ENCODE results near the gene POTEG. TPM values are rescaled to one million over a fixed set of nuclear protein-coding genes. Genes with fewer than 3 reads are reported as not detected.
A peak's percentile ranks its signal among the peaks of the same experiment; 100 is the strongest.
"Not testable (repeated sequence)": the region's sequence is repeated elsewhere in the genome, so short reads cannot be mapped to it uniquely, and the experiment has no call there.

Gene POTEG
- total and polyA plus RNA-seq, 12 donors: not detected

DNA sequence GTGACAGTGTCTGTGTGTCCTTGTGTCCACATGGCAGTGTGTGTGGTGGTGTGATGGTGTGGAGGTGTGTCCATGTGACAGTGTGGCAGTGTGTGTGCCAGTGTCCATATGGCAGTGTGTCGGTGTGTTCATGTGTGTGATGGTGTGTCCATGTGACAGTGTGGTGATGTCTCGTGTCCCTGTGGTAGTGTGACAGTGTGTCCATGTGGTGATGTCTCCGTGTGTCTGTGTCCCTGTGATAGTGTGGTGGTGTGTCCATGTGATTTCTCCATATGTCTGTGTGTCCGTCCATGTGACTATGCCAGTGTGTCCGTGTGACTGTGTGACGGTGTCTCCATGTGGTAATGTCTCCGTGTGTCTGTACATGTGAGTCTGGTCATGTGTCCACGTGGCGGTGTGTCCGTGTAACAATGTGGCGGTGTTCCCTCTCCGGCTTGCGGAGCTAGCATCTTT is 59.7 kb downstream of the POTEG start:
- not testable (repeated sequence) for DNase-seq
- 83 to 93% (median 84%) methylated on average over 3 to 13 of the region's 13 CpGs; no CpG with 5 or more reads in 1 of the 4 donors for WGBS, 4 donors

DNA sequence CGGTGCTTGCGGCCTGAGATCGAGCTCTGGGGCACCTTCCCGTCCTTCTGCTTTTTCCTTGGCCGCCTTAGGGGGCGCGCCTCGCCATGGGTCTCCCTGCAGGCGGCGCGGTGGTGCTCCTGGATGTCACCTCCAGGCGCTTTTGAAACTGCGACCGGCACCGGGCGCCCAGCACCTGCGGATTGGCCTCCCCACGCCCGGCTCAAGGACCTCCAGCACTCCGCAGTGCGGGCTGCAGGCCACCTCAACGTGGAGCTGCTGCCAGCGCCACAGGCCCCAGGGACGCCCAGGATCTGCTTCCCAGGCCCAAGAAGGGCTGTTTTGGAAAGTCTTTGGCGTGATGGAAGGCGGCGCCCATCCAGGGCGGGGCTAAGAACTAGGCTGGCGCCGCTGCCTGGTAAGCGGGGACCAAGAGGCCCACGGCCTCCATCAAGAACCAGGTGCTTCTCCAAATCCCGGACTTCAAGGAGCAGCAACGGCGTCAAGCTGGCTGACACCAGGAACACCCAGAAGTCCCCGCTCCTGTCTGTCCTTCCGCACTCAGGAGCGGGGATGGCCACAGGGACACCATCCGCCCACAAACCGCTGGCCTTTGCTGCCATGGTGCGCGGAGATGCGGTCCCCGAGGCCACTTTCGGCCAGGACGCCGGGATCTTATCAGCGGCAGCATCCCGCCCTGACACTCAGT is 61.2 kb downstream of the POTEG start:
- WGBS, 4 donors: 60 to 78% (median 68%) methylated on average over 16 to 49 of the region's 49 CpGs
- H3K27me3 ChIP-seq; H3K4me3 ChIP-seq; H3K36me3 ChIP-seq (replicated peaks in 1 of 2); DNase-seq; H3K4me1 ChIP-seq (replicated peaks in 1 of 2); H3K27ac ChIP-seq; intact Hi-C loops (cut with DNase I); H3K9me3 ChIP-seq (replicated peaks in 1 of 3): not testable (repeated sequence)

More for the DNA sequence above, 59.7 kb downstream of the POTEG start:
- H3K9me3 ChIP-seq (replicated peaks in 1 of 3); H3K4me1 ChIP-seq (replicated peaks in 1 of 2); H3K36me3 ChIP-seq (replicated peaks in 1 of 2); intact Hi-C loops (cut with DNase I); H3K27ac ChIP-seq; H3K4me3 ChIP-seq; H3K27me3 ChIP-seq: not testable (repeated sequence)

GRCh38 chr14:19371767-19372166 is 62.4 kb downstream of the POTEG start:
- intact Hi-C loops (cut with DNase I); H3K4me3 ChIP-seq; DNase-seq; H3K27me3 ChIP-seq; H3K27ac ChIP-seq; H3K9me3 ChIP-seq (replicated peaks in 1 of 3); H3K4me1 ChIP-seq (replicated peaks in 1 of 2); H3K36me3 ChIP-seq (replicated peaks in 1 of 2): not testable (repeated sequence)
- 76 to 80% (median 79%) methylated on average over 9 to 10 of the region's 16 CpGs; no CpG with 5 or more reads in 1 of the 4 donors for WGBS, 4 donors

- 92 to 100% (median 96%) methylated on average over 4 to 7 of the region's 16 CpGs; no CpG with 5 or more reads in 1 of the 4 donors for WGBS, 4 donors
- H3K9me3 ChIP-seq (replicated peaks in 1 of 3); H3K36me3 ChIP-seq (replicated peaks in 1 of 2); intact Hi-C loops (cut with DNase I); H3K4me1 ChIP-seq (replicated peaks in 1 of 2); H3K27ac ChIP-seq; H3K27me3 ChIP-seq; H3K4me3 ChIP-seq; DNase-seq: not testable (repeated sequence)
These were observed 71.3 kb downstream of the POTEG start for GRCh38 chr14:19362803-19363202.

DNA sequence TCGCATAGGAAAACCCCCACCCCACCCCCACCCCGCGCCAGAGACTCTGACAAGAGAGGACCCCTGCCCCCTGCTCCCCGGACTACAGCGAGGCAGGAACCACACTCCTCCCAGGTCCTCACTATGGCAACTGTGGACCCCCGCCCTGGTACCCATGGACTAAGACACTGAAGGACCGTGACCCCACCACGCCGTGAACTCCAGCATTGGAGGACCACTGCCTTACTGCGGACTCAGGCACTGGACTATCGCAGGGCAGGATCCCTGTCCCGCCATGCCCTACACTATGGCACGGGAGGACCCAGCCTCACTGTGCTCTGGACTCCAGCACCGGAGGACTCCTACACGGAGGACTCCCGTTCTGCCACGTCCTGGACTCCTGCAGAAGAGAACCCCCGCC is 71.8 kb downstream of the POTEG start:
- H3K27me3 ChIP-seq; H3K4me3 ChIP-seq; H3K27ac ChIP-seq; H3K9me3 ChIP-seq (replicated peaks in 1 of 3); H3K36me3 ChIP-seq (replicated peaks in 1 of 2); H3K4me1 ChIP-seq (replicated peaks in 1 of 2); intact Hi-C loops (cut with DNase I): not testable (repeated sequence)
- DNase-seq: peak in 1 of 7 donors; percentile 14
- 85 to 95% (median 88%) methylated on average over 4 to 11 of the region's 18 CpGs; no CpG with 5 or more reads in 1 of the 4 donors for WGBS, 4 donors

DNA sequence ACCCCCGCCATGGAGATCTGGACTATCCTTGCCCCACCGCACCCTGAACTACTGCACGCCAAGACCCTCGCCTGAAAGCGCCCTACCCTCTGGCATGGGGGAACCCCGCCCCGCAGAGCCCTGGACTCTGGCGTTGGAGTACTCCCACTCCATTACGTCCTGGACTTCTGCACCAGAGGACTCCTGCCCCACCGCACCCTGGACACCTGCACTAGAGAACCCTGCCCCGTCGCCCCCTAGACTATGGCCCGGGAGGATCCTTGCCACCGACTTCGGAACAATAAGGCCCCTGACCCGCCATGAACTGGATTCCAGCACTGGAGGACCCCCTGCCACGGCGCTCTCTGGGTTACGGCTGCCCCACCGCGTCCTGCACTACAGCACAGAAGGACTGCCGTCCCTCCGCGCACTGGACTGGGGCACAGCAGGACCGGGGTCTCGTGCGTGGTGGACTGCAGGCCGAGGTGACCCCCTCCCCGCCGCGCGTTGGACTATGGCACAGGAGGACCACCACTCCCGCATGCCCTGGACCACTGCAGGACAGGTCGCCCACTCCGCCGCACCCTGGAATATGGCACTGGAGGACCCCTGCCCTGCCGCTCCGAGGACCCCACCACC is 72.4 kb downstream of the POTEG start:
- H3K36me3 ChIP-seq (replicated peaks in 1 of 2); H3K27ac ChIP-seq; H3K4me1 ChIP-seq (replicated peaks in 1 of 2); intact Hi-C loops (cut with DNase I); DNase-seq; H3K9me3 ChIP-seq (replicated peaks in 1 of 3); H3K27me3 ChIP-seq; H3K4me3 ChIP-seq: not testable (repeated sequence)
- WGBS, 4 donors: 92 to 97% methylated on average over 12 to 18 of the region's 38 CpGs; no CpG with 5 or more reads in 2 of the 4 donors

GRCh38 chr14:19360937-19361635 is 73.1 kb downstream of the POTEG start:
- intact Hi-C loops (cut with DNase I); H3K36me3 ChIP-seq (replicated peaks in 1 of 2); DNase-seq; H3K27ac ChIP-seq; H3K4me1 ChIP-seq (replicated peaks in 1 of 2); H3K9me3 ChIP-seq (replicated peaks in 1 of 3); H3K27me3 ChIP-seq; H3K4me3 ChIP-seq: not testable (repeated sequence)
- WGBS, 4 donors: 89 to 90% methylated on average over 8 of the region's 34 CpGs; no CpG with 5 or more reads in 2 of the 4 donors

Small RNA genes lying within 50 kb of the gene (small RNA-seq; reads per million reads assigned to genes)
- 0 reads per million in 2 donors for gene RNU6-1268P

Measured in adrenal gland (tissue), 12 donors.